Glomerular endothelial cell (primary cell): Measurements from ENCODE around the gene FGFBP1. TPM values are rescaled to one million over a fixed set of nuclear protein-coding genes. Genes with fewer than 3 reads are reported as not detected.

Source experiments
- DNase-seq: peaks from one replicate; pipeline ENCODE4 v3.0.0-alpha.2; 2011; ENCODE audit warnings: low read depth, low spot score; ENCODE audit errors: extremely low read depth
- total RNA-seq: library from RNA; depleted of rRNA; stranded (reverse); fragments of >200 nt; gene quantifications from 2 replicates; pipeline ENCODE4 v1.2.3, GENCODE V29; 2015

FGFBP1 gene
- not detected in 2 replicates for total RNA-seq

DNA sequence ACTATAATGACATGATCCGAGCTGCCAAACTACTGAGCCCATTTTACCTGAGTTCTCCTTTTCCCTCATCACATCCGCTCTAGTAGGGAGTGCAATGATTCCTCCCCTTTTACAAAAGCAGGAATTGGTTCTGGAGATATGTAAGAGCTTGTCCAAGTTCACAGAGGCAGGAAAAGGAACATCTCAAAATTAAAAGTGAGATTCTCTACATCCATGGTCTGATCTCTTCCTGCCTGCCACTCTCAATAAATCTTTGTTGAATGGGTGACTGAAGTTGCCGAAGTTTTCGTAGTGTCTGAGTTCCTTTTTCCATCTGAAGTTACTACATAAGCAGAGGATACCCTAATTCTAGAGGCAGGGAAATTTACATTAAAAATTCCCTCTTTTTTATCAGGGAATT, at the start of gene FGFBP1:
Gene FGFBP1, minus strand, starts transcription at position 101 of the 400 bp plus-strand sequence. CDS start 2,108 bp downstream, outside the sequence.
- no peak for DNase-seq

DNA sequence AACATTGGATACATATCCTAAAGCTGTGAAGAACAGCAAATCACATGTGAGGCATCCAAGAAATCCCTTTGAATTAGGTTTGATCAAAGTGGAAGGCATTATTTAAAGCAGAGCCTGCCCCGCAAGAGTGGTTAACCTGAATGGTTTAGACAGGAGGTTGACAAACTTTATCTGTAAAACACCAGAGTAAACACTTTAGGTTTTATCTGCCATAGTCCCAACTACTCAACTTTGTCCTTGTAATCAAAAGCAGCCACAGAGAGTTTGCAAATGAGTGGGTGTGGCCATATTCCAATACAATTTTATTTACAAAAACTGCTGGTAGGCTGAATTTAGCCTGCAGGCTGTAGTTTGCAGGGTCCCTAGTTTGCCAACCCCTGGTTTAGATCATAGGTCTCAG, 49.7 kb upstream of the FGFBP1 start:
- DNase-seq = no peak

DNA sequence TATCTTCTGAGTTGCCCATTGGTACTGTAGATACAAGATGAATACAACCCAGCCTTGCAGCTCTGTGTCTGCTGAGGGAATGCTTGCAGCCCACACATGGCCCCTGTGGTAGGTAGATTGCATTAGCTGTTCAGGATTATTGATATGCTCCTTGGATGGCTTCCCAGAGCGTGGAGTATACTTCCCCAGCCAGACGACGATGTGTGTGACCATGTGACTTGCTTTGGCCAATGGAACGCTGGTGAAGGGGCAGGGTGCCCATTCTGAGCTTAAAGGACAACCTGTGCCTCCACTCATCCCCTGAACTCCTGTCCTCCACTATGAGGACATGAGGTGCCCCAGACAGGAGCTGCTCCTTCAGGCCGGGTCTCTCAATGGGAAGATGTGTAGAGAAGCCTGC, 48.4 kb upstream of the FGFBP1 start:
- DNase-seq = no peak

DNA sequence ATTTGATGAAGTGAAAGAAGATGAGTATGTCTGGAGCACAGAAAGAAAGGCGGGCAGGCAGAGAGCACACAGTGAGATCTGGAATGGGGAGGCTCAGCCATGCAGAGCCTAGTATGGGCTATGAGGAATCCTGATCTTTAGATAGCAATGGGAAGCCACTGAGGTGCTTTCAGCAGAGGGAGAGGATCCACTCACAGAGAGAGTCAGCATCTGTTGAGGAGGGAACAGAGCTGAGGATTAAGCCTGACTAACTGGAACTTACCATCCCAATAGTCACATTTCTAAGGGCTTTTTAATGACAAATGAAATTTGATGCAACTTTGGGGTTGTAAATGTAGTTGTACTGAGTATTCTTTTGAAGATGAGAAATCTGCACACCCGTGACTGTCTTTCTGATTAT, 45.1 kb upstream of the FGFBP1 start:
- DNase-seq = no peak

DNA sequence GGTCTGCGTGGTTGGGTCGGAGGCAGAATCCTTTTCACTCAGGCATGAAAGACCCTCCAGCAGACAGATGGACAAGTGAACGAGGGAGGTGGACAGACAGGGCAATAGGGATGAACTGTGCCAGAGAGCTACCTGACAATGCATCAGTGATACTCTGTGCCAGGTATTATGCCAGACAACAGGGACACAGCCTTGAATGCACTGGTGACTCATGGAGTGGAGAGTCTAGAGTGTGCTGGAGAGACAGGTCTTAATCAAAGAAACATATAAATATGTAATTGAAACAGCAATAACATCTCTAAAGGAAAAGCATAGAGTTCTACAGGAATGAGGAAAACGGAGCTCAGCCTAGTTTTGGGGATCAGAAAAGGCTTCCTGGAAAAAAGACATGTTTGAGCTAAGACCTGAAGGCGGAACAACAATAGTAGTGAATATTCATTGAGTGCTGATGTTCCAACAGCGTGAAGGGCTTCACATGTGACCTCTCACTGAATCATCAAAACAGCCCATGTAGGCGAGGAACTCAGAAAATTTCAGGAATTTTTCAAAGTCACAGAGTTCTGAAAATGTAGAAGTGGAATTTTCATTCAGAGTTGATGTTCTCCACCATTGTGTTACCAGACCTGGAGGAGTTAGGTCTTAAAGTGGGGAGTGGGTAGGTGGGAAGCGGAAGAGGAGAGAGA, 44.4 kb upstream of the FGFBP1 start:
- no peak for DNase-seq

DNA sequence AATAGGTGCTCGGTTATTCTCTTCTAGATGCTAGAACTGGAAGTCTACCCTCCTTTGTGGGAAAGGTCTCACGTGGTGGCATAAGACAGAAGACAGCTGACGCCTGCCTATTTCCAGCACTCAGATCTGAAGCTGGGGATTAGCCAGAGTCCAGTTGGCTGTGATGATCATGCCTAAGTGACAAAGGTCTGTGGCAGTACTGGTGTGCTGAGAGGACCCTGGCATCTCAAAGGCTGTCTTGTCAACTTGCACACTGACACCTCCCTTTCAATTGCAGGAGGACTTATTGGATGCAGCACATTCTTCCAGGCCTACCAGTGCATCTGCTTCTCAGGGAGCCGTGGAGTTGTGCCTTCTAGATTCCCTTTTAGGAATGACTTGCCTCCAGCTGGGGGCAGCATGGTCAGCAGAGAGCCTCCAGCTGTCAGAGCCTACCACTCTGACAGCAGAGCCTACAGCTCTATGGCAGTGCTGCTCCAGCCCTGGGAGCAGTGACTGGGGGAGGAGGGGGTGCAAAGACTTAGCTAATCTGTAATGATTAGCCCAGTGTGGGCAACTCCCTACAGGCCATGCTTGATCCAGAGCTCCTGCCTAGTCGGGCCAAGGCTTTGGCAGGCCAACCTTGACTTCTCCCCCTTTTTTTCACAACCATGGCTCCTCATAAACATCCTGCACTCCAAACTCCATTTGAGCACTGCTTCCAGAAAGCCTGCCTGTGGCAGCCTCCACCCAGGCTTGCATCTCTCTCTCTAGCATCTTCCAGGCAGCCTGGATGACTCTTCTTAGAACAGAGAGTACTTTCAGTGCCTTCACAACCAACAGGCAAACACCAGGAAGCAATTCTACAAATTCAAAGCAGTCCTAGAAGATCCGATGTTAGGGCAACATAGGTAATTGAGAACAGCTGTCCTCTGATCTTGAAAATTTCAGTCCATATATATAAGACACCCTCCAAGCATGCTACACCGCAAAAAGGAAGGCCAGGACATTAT, 38.2 kb upstream of the FGFBP1 start:
- DNase-seq = no peak

DNA sequence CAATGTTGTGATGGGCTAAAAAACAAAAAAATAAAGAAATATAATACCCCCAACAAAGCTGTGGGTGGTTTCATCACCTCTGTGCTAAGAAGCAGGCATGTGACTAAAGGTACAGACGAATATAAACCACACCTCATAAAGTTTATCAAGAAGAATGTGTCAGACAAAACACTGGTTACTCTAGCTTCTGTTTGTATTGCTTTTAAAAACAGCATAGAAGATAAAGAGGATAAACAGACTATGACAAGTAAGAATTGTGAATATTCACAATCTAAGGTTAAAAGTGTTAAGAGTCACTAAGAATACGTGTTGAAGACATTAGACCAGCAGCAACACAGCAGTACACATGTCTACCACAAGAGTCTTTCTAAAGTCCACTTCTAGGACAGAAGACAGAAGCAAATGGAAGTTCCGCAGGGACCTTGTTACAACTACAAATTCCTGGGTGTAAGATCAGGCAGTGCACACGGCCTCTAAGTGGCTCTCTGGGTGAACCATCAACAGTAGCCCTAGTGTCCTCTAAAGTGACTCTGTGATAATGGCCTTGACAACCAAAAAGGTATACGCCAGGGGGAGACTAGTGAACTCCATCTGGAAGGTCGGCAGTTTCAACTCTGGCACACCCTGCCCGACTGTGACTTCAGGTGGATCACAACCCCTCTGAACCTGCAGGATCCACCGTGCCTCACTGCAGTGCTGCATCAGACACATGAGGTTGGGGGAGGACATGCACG, 32.7 kb upstream of the FGFBP1 start:
- no peak for DNase-seq

DNA sequence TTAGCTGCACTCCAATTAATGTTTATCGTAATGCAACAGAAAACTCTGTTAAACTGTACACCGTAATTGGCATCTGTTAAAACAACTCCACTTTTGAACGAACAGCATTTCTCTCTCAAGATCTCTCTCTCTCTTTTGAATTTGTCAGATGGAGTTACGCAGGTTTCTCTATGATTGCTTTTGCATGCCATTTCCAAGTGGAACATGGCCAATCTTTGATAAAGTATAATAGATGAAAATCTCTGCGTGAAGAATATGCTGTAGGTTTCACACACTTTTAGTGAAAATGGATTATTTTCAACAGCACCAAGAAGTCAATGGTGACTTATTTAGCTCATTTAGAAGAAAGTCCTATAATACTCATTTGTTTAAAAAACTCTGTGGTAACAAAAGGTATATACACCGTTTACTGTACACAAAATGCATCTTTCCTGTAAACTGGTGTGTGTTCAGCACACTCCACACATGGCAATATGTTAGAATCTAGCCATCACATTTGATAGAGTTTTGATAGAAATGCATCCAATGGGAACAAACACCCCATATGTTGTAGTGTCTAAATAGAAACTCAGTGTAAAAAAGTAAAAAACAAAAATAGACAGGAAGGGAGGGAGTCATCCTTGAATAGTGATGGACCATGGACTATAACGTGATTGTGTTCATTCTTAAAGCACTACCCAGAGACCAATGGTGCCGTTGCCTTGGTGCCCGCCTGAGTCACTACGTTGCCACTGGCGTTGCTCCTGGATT, 30.2 kb upstream of the FGFBP1 start:
- no peak for DNase-seq

DNA sequence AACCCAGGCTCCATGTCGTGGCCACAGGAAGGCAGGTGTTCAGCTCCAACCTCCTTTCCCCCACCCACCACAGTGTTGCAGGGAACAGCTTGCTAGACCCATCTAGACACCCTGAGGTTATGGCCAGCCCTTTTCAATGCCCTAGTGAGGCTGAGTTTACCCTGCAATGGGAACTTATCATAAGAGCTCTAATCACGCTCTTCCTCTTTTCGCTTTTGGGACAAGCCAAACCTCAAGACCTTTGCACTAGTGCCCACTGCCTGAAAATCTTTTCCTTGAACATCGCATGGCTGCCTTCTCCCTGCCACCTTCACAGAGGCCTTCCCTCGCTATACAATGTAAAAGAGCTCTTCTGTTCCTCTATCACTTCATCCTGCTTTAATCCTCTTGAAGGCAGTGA, 26.8 kb upstream of the FGFBP1 start:
- no peak for DNase-seq

DNA sequence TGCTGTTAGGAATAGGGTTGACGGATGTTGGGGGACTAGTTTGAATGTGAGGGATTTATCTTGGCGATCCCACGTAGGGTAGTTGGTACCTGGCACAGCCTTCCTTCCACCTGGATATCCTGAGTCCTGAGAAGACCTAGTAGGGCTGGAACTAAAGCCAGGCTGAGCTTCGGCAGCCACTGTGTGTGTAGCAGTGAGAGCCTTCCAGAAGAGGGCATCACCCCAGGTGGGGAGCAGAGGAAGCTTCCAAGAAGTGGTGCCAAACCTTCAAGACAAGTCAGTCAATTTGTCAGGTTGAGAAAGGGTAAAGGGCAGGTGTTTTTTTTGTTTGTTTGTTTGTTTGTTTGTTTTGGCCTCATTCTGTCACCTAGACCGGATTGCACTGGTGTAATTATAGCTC, 25.6 kb upstream of the FGFBP1 start:
- DNase-seq = no peak

DNA sequence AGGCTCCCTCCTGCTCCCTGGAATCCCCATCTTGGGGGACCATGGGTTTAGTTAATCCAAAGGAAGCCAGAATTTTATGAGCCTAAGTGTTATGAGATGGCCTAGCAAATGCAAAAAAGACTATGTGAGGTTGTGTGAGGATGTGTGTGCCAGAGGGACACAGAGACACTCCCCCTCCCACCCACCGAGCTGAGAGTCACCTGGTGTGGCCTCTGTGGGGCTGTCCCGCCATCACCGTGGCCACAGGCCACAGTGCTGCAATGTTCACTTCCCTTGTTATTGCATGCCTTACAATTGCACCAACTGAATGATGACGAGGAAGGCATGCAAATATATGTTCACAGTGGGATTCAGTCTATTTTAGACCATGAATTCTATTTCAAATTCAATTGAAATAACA, 25.0 kb upstream of the FGFBP1 start:
- DNase-seq = no peak

DNA sequence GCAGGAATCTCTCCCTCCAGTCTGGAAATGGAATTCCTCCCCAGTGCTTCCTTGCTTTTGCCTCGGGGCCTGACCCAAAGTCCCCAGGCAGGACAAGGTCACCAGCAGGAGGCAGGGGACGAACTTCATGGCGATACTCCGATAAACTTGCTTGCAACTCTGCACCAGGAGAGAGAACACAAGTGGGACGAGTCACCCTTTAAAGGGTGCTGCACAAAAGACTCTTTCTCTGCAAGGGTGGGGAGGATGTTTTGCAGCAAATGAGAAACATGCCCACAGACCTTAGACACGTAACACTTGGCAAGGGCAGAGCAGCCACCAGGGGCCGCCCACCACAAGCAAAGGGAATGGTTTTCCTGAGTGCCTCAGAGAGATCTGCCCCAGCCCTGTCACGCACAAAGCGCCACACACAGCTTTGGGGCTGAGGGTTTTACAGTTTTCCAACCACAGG, 24.5 kb upstream of the FGFBP1 start, which contains the start of gene FGFBP2:
Gene FGFBP2, minus strand, starts transcription at position 175 of the 451 bp plus-strand sequence. Its CDS starts 46 bp downstream, at position 129.
- no peak for DNase-seq

DNA sequence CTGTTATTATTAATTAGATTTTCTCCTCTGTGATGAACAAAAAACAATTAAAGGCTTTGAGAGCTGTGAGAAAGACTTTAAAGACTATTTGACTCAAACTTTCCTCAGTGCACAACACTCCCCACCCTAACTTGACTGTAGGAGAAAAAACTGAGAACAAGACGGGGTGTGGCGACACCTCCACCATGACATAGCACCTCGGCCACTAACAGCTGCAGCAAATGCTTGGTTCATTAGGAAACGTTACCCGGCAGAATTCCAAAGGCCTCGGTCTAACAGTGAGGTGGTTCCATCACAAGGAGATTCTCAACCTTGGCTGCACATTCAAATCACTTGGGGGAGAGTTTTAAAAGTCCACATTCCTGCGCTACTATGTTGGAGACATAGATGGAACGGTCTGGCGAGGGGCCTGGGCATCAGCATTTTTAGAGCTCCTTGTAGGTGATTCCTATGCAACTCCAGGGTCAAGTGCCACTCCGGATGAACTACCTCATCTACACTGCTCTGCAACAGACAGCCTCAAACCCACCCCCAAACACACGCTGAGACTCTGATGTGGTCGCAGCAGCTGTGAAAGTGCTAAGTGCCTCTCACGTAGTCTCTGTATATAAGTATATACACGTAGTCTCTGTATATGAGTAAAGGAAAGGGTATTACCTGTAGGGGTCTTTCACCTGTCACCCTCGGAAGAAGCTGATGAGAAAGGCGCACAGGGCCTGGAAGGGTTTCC, 23.4 kb upstream of the FGFBP1 start:
- no peak for DNase-seq

DNA sequence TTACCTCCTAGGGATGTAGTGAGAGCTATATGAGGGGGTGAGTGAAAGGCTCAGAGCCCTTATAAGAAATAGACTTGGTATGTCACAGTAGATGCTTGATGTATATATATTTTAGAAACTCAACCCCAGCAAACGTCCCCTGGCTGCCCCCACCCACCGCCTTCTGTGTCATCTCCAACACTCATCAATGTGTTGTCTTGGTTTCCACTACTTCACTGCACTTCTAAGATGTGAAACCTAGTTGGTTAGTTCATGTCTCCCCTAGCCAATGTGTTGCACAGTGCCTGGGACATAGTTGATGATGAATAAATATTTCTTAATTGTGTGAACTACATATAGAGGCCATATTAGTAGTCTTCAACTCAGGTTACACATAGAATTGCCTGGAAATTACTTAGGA, 20.0 kb upstream of the FGFBP1 start:
- DNase-seq = no peak

DNA sequence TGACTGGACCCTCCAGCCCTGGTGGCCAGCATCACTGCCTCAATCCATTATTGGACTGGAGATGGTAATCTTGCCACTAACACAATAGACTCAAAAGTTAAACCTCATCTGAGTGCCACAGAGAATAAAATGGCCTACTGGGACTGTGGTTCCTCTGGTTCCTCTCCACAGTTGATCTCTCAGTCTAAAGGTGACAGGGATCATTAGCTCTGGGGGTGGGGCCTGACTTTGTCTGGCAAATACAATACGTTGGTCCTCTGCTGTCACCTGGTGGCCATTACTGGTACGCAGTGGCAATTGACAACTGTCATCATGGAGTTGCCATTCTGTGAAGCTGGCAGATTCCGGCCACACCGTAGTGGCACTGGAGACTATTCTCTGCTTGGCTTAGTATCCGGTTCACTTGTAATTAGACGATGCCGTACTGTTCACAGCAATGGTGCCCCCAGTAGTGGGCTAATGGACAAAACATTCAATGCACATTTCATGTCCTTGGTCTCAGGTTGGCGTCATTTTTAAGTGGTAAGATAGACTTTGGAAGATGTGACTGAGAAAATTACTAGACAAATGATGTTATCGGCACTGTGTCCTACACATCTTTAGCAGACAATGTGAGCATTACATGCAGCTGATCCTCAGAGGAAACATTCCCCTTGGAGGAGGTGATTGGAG, 17.8 kb upstream of the FGFBP1 start:
- peak; percentile 27 for DNase-seq

DNA sequence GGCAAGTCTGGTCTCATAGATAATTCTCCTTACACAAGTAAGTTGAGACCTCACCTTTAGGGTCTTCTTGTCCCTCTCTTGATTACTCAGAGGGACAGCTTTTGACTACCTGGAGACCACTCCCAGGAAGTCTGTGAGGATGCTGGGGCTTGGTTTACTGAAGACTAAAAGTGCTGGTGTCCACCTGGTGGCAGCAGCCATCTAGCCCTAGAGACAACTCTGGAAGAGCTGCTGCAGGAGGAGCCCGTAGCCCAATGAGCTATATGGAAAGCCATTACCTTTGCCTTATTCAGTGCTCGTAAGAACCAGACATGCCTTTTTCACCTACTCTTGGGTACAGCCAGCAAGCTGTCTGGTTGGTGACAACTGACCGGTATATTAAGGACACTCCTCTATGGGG, 17.1 kb upstream of the FGFBP1 start:
- no peak for DNase-seq

DNA sequence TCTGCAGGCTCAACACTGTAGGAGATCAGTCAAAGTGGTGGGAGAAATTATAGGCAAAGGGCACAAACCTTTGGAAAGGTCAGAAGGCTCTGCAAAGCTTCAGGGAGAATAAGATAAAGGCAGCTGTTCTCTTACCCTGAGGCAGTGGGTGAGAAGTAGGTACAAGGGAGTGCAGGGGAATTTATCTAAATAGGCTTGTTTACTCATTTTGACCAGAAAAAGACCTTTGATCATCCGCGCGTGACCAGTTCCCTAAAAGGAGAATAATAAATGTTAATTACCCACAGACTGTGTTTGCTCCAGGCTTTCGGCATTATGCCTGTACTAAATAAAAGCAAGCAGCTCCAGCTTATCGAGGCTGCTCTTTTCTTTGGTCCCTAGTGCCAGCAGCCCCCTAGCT, 15.1 kb upstream of the FGFBP1 start:
- no peak for DNase-seq

DNA sequence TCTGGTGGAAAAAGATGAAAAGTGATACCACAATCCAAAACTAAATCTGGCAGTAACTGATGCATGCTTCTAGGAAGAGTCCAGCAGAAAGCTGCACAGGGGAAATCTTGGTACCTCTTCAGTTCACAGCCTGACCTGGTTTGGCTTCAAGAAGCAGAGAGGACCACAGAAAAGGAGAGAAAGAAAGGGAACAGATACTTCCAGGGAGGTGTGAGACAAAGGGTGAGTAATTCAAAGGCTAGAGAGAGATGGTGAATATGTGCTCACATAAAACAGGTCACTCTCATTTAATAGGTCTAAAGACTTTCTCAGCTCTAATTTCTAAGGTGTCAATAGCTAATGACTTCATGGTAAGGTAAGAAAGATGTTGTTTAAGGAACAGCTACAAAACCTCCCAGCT, 13.2 kb upstream of the FGFBP1 start:
- no peak for DNase-seq

DNA sequence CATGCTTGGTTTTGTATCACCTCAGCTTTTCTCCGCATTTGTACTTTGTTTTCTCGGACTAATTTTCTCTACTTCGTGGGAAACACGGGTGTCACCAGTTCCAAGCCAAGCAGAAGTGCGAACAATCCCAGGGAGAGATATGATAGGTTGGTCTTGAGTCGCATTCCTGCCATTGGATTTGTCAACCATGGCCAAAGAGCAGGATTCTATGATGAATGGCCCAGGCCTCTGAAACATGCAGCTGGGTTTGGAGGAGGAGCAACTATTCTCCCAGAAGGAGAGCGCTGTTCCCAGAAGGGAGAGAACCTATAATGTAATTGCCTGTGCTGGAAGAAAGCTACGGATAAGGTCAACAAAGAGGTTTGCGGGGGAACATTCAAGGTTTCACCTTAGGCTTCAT, 10.3 kb upstream of the FGFBP1 start:
- DNase-seq = no peak
